BE2C (cell line): Measurements from ENCODE around the gene PLEKHB2. TPM values are rescaled to one million over a fixed set of nuclear protein-coding genes. Genes with fewer than 3 reads are reported as not detected.

Experiments
- DNase-seq: peaks from one replicate; pipeline ENCODE4 v3.0.0-alpha.2; 2020
- H3K27me3 ChIP-seq: fragments of 250-450 bp; sonication (Bioruptor Pico); 2 replicates; pipeline ENCODE4 v1.5.1; 2020; ENCODE audit warnings: mild to moderate bottlenecking
- H3K36me3 ChIP-seq: fragments of 250-450 bp; sonication (Bioruptor Pico); 2 replicates; pipeline ENCODE4 v1.5.1; 2020; ENCODE audit warnings: mild to moderate bottlenecking
- H3K4me1 ChIP-seq: fragments of 250-450 bp; sonication (Bioruptor Pico); 2 replicates; pipeline ENCODE4 v1.5.1; 2020
- H3K4me3 ChIP-seq: 2 replicates; pipeline ENCODE4 v1.5.1; 2011; ENCODE audit warnings: low read depth, low read length
- H3K9me3 ChIP-seq: fragments of 250-450 bp; sonication (Bioruptor Pico); 2 replicates; pipeline ENCODE4 v1.5.1; 2020
- CTCF ChIP-seq: IDR thresholded peaks from 2 replicates; pipeline ENCODE4 v1.5.1; 2012; ENCODE audit warnings: mild to moderate bottlenecking, low read depth, low read length
- polyA plus RNA-seq: library from polyadenylated mRNA; unstranded; fragments of >200 nt; gene quantifications from one replicate; pipeline ENCODE4 v1.2.1, GENCODE V29; 2012; ENCODE audit warnings: low read depth, missing spikeins; ENCODE audit not compliant: insufficient read length, insufficient read depth

The PLEKHB2 gene
- polyA plus RNA-seq: 39.1 TPM

- no peaks in the 10 kb centered on the region for H3K9me3 ChIP-seq
- no peaks in the 10 kb centered on the region for H3K4me1 ChIP-seq
- H3K4me3 ChIP-seq: peak within 1 kb of the TSS; percentile 76
- no peaks in the 10 kb centered on the region for H3K27me3 ChIP-seq
- peak; percentile 83 for DNase-seq
- no peaks in the 10 kb centered on the region for H3K36me3 ChIP-seq
- no peak for TF ChIP-seq CTCF
Measured at GRCh38 chr2:131105156-131105949, at the start of gene PLEKHB2. Gene PLEKHB2, plus strand, starts transcription at chr2:131105336. Its CDS starts 15,606 bp downstream, at chr2:131120942.

- no peak for TF ChIP-seq CTCF
- no peak for DNase-seq
- Histone ChIP-seq H3K36me3 (peaks cover 3% of the 10 kb centered on the region), H3K4me3 (no peak overlapping the region), H3K4me1 (no peaks in the 10 kb centered on the region), H3K27me3 (no peaks in the 10 kb centered on the region), H3K9me3 (no peaks in the 10 kb centered on the region)
Measured at GRCh38 chr2:131056204-131056931, 48.8 kb upstream of the PLEKHB2 start.

- H3K4me3 ChIP-seq: no peak overlapping the region
- TF ChIP-seq CTCF: no peak
- H3K9me3 ChIP-seq: no peaks in the 10 kb centered on the region
- no peak for DNase-seq
- no peaks in the 10 kb centered on the region for H3K4me1 ChIP-seq
- peaks cover 3% of the 10 kb centered on the region for H3K36me3 ChIP-seq
- H3K27me3 ChIP-seq: no peaks in the 10 kb centered on the region
Measured at GRCh38 chr2:131056932-131057287, 48.2 kb upstream of the PLEKHB2 start.

- TF ChIP-seq CTCF: no peak
- no peak for DNase-seq
- H3K9me3 ChIP-seq: no peaks in the 10 kb centered on the region
- H3K4me3 ChIP-seq: no peak overlapping the region
- H3K27me3 ChIP-seq: no peaks in the 10 kb centered on the region
- no peaks in the 10 kb centered on the region; the same call in 1 of the 2 replicates for H3K36me3 ChIP-seq
- no peaks in the 10 kb centered on the region for H3K4me1 ChIP-seq
Measured at GRCh38 chr2:131058214-131058843, 46.8 kb upstream of the PLEKHB2 start.

- no peaks in the 10 kb centered on the region; the same call in 1 of the 2 replicates for H3K36me3 ChIP-seq
- H3K4me3 ChIP-seq: no peak overlapping the region
- DNase-seq: no peak
- H3K27me3 ChIP-seq: no peaks in the 10 kb centered on the region
- H3K9me3 ChIP-seq: no peaks in the 10 kb centered on the region
- no peak for TF ChIP-seq CTCF
- H3K4me1 ChIP-seq: no peaks in the 10 kb centered on the region
Measured at GRCh38 chr2:131058920-131059319, 46.2 kb upstream of the PLEKHB2 start.
